HT-29 (cell line): ENCODE results near the gene KCNJ1. TPM values are rescaled to one million over a fixed set of nuclear protein-coding genes. Genes with fewer than 3 reads are reported as not detected.

ENCODE experiments used
- DNase-seq: peaks from one replicate; pipeline ENCODE4 v3.0.0-alpha.2; 2015; ENCODE audit warnings: low spot score
- total RNA-seq: library from RNA; depleted of rRNA; stranded (reverse); fragments of >200 nt; shearing (Covaris generic); gene quantifications from 2 replicates; pipeline ENCODE4 v1.2.3, GENCODE V29; 2014

KCNJ1 gene
- total RNA-seq, 1 experiment from 2014 or later, result not detected

DNA sequence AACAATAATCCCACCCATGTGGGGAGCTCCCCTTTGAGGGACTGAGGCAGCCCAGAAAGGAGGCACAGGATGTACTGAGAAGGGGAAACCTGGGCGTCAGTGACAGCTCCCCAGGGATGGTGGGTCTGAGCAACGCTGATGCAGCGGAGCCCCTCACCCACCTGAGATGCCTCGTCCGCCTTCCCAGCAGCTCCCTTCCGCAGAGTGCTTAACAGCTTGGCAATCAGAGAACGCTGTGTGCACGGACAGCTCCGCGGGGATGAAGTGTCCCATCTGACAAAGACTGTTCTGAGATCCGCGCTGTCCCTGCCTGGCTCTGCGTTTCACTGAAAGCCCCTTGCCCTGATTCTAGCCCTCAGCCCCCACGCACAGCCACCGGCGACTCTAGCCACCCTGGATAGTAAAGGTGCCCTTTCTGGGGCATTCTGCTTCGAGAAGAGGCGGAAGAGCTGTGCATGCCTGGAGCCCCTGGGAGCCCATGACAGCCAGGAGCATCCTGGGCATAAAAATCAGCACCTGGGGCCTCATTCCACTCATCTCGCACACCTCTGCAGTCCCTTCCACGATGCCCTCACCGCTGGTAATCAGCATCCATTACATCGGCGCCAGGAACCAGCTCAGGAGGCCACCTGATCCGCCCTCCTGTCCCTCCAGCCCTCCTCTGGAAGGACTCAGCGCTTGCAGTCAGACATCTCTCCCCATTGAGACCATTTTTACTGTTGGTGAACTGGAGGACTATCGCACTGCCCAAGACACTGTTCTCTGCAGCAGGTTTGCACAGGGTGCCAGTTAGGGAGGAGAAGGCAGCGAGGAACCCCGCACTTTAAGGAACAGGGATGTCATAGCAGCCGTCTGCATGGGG is 34.8 kb upstream of the KCNJ1 start:
- no peak for DNase-seq

DNA sequence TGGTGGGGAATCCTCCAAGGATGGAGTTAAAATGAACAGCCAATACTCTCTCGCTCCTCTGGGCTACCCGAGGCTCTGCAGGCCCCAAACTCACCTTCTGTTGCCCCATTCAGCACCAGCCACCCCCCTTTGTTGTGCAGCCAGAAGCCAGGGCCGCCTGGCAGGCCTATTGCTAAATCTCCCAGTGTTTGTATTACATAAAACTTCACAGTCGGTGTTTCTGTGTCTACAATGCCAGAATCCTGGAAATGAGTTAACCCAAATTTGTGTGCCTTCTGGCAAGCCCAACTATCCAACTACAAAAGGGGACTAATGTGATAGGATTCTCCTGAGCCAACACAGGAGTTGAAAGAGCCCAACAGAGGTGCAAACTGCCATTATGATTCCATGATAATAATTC is 33.4 kb upstream of the KCNJ1 start:
- no peak for DNase-seq

DNA sequence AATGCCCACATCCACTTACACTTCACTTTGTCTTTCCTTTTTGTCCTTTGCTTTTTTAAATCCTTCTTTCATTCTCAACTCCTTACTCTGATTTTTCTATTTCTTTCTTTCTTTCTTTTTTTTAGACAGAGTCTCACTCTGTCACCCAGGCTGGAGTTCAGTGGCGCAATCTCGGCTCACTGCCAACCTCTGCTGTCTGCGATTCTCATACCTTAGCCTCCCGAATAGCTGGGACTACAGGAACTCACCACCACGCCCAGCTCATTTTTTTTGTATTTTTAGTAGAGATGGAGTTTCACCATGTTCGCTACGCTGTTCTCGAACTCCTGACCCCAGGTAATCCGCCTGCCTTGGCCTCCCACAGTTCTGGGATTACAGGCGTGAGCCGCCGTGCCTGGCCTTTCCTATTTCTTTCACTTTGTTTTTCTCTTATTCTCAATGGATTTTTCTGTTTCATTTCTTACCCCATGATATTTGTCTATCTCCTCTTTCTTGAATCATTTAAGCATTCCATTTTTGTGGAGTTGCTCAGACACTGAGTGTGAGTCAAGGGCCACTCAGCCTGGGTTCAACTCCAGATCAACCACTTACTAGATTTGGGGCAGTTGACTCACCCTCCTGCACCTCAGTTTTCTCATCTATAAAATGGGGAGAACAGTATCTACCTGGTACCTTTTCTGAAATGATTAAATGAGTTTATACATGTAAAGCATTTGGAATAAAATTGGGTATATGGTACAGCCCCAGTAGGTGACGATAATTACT is 31.7 kb upstream of the KCNJ1 start:
- DNase-seq, result no peak

DNA sequence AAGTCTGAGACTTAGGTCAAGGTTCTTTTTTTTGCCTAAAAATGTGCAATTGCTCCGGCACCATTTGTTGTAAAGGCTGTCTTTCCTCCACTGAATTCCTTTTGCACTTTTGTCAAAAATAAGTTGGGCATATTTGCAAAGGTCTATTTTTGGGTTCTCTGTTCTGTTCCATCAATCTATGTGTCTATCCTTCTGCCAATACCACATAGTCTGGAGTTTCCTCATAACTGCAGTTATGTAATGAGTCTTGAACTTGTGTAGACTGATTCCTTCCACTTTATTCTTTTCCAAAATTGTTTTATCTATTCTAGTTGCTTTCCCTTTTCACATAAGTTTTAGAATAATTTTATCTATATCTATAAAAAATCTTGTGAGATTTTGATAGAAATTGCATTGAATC is 30.7 kb upstream of the KCNJ1 start:
- DNase-seq, result no peak

DNA sequence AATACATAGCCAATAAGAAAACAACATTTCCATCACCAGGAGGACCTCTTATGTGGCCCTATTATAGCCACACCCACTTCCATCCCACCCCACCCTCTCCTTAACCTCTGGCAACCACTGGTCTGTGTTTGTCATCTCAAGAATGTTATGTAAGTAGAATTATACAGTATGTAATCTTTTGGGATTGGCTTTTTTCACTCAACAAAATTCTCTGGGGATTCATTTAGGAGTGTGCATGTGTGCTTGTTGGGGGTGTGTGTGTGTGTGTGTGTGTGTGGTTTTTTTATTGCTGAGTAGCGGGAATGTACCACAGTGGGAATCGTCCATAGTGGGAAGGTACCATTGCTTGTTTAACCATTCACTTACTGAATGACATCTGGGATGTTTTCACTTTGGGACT is 29.3 kb upstream of the KCNJ1 start:
- DNase-seq, result no peak

DNA sequence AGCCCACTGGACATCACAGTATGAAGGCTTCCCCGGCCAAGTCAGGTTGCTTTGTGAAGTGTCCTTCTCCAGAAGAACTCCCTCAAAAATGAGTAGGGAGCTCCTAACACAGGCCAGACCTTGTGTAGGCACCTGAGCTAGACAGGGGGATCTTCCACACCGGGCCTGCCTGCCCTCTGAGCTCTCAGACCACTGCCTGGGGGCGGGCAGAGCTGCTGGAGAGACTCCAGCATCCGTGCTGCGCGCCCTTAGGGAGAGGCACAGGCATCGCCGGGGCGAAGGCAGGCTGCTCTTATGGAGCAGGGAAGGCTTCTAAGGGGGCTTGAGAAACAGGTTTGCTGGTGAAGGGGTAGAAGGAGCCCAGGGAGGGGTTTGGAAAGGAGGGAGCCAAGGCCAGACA is 28.4 kb upstream of the KCNJ1 start:
- no peak for DNase-seq

DNA sequence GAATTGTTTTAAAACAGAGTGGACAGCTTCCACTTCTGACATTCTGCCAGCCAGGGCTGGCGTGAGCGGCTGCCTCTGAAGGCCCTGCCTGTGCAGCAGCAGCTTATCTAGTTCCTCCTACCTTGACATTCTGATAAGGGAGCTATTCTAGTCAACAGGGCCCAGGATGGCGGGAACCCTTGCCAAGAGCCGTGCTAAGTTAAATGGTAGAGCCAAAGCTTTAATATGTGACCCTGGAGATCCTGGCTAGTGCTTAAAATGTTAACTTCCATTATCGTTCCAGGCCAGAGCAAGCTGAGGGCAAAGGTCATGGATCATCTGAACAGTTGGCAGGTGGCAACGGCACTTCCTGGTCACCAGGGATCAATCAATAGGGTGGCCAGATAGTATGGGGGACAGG is 27.6 kb upstream of the KCNJ1 start:
- no peak for DNase-seq

DNA sequence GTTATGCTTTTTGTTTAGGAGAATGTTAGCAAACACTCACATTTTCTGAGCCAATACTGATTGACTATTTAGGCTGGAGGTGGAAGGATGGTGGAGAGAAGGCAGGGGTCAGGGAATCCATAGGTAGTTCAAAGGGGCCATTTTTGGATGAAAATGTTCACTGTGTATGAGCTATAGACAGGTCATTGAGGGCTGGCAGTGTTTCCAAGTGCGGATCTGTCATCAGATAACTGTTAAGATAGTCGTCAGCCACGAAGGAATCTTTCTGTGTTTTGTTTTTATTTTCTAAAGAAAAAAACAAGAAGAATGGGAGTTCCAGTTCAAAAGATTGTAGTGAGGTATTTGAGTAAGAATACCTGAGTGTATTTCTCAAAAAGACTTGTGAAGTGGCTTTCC is 27.2 kb upstream of the KCNJ1 start:
- no peak for DNase-seq

DNA sequence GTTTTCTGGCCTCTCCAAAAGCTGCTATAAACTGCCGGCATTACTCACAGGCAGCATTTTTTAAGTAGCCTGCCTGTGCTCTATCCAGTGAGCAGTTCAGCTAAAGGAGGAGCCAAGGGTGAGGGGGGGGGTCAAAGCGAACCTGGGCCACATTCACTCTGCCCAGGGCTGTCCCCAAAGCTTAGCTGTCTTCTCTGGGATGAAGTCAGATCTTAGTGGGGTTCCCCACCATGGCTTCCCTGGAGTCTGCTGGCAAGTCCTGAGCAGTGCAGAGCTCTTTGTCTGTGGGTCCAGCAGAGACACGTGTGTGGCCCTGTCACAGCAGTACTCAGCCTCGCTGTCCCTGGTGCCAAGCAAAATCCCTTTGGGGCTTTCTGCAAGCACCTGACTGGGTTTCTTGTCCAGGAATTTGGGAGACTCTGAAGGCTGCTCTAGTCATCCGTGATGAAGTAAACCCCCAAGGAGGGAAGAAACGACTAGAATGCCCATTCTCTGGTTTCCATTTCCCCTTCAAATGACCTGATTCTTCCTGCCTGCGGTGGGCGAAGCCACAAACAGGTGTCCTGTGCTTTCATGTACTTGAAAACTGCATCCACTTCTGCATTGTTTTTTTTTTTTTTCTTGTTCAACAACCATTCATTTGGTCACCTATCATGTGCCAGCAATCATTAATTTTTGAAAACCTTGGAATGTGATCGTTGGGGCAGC is 26.6 kb upstream of the KCNJ1 start:
- DNase-seq, result no peak

DNA sequence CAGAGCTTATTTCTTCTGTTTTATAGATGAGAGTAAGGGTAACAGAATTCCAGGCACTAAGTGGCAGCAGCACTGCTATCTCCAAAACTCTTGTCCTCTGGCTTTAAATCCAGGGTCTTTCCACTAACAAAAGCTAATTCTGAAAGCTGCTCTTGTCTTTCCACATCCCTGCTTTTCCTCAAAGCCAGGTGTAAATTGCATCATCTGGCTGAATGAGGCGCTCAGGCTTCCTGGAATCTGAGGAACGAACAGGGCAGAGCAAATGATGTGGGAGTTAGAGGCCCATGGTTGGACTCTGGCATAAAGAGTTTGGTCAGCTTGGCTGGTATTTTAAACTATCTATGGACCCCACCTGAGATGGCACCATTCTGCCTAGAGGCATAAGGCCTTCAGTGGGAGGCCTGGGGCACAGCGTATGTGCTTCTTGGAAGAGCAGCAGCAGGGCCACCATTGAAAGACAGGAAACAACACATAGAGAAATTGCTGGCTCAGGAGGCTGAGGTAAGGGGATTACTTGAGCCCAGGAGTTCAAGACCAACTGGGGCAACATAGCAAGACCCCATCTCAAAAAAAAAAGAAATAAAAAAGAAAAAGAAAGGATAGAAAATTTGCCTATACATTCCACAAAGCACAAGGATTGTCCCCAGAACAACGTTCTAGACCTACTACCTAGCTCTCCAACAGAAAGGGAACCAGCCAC is 25.9 kb upstream of the KCNJ1 start:
- peak; percentile 32 for DNase-seq

DNA sequence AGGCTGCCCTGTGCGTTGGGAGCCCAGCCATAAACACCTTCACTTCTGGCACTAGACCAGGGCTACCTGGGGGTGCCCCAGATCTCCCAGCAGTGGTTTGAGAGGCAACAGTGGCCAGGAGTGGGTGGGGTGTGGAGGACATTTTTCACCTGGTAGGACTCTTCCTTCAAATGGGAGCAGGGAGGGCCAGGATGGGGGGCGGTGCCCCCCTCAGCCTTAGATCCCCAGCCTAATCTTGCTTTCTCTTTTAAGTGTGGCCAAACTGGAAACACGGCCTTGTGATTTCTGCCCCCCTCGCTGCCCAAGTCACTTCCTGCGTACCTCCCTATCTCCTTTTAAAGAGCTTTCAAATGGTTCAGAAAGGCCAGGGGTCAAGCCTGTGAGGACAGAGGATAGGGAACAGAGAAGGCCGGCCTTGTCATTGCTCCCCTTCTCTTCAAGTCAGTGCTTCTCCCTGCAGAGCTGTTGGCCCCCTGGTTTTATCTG is 24.9 kb upstream of the KCNJ1 start:
- no peak for DNase-seq

DNA sequence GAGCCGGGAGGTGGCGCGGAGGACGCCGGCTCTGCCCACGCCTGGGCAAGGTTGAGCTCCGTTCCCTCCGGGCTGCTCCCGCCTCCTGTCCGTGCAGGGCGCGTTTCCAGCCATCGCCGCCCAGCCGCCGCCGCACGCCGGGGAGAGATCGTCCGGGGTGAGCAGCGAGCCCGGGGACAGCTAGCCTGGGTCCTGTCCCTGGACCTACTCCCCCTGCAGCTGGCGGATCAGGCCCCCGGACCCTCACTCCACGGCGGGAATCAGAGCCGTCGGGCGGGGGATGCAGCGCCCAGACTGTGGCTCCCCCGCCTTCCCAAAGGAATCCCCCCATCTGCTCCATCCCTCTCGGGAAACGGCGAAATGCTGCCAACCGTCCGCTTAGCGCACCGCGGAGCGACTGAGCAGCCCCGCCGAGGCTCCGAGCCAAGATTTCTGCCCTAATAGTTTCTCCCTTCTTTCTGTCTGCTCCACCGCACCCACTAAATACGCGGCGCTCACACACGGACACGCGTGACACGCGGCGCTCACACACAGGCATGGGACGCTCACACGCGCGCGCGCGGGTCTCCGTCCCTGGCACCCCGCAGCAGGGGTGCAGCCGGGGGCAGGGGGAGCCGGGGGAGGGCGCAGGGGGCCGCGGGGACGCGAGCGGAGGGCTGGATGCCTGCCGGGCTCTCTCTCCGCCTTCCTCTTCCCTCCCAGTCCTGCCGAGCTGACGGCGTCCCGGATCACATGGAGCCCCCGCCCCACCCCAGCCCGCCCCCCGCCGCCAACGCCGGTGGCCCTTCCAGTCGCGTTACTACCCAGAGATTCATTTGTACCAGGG is 23.7 kb upstream of the KCNJ1 start, which contains the start of gene KCNJ5:
Gene KCNJ5 (plus strand): TSS at position 814 of the 826 bp plus-strand sequence. CDS start 19,918 bp downstream, outside the sequence.
- DNase-seq, result peak; percentile 55

DNA sequence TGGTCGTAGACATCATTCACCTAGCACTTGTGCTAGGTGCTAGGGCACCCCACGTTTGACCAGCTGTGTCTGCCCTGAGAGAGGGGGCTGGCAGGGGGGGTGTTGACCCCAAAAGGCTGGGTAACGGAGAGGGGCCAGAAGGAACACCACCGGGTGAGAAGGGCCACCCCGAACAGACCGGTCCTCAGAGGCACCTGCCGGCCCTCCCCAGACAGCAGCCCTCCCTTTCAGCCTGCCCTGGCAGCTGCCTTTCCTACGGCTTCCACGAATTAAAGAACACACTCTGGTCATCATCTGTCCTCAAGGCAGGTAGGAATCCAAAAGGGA is 23.1 kb upstream of the KCNJ1 start:
- no peak for DNase-seq

DNA sequence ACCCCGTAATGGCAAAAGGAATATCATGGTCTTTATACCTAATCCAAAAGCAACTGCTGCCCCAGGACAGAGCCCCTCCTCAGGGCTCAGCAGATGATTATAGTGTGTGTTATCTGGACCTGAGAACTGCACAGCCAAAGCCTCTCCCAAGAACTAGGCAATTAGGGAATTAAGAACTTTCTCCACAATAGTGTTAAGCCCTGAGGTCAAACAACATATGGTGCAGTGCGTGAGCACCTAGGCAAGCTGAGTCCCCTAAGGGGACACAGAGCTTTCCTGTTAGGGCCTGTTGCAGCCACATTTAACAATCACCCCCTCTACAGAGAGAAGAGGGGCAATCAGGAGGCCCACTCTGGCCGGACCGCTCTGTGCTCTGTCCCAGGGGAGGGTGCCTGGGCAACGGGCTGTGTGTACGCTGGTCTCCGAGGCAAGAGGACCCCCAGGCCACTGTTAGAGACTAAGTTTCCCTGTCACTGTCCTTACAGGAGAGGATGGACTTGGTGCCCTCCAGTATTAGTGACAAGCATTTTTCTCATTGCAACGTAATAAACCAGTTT is 22.6 kb upstream of the KCNJ1 start:
- no peak for DNase-seq

DNA sequence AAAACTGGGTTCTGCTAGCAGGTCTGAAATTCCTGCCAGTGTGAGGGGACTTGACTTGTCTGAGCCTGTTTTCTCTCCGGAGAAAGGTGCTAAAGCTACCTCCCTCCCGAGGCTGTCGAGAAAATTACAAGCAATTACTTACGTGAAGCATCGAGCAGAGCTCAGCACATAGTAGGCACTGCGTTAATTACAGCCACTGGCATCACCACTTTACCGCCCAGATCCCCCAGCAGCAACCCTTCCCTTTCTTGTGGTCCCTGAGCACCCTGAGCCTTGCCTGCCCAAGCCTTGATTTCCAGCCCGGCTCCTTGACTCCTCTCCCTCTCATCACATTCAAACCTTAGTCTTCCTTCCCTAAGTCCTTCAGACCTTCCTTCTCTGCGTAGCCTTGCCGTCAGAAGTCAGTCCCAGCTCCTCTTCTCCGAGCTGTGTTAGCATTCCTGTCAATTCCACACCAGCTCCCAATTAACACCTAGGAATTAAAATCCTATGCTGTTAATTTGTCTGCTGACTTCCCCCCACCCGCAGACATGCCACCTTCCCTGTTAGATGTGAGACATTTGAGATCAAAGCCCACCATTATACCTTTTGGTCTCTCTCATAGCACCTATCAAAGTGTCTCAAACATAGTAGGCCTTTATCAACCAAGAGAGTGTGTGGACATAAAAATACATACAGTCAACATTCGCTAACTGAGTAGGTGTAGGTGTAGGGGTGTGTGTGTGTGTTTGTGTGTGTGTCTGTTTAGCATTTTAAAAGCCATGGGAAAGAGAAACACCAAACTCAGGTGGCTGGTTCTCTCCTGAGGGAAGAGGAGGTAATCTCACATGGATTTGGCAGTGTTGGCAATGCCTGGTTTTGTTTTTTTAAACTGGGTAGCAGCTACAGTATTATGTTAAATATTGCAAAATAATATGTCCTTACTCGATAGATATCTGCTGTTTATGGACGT is 21.2 kb upstream of the KCNJ1 start:
- no peak for DNase-seq

DNA sequence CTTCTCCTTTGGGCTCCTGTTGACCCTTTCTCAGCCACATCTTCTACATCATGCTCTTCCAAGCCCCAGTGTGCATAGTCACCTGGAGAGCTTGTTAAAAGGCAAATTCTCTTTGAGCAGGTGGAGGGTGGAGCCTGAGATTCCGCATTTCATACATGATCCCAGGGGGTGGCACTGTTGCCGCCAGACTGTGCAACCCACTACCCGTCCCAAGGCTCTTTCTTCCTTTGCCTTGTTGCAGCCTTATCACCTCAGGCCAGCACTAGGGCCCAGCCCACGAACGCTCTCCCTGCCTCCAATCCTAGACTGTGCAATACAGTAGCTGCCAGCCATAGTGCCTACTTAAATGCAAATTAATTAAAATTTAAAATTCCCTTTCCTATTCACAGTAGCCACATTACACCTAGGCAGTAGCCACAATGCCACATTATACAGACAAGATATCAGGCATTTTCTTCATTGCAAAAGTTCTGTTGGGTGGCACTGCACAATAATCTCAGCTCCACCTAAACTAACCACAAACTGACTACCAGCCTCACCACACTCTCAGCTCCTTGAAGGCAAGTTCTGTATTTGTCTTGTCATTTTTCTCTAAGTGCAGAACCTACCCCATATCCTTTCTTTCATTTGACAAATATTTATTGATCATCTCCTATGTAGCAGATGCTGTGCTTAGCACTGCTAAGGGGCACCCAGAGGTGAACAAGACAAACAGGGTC is 19.5 kb upstream of the KCNJ1 start:
- peak; percentile 70 for DNase-seq

DNA sequence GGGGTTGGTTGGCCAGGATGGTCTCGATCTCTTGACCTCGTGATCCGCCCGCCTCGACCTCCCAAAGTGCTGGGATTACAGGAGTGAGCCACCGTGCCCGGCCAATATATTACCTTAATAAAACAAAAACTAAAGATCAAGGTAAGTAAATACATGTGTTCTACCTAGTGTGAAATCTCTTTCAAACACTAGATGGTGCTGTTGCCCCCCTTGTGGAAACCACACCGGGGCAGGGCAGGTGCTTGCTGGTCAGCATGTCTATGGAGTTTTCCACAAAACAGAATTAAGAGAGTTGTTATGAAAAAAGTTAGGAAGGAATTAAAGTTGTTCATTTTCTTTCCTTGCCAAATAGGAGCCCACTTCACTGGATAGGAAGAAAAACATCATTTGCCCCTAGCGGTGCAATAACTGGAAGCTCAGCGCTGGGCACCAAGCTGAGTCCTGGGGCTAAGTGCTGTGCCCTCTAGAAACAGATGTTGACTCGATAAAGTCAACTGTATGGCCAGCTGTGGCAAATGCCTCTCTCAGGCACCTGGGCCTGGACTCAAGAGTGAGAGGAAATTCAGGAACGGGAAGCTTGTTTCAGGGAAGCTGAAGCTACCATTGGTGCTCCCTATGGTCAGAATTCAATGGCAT is 17.7 kb upstream of the KCNJ1 start:
- DNase-seq, result peak; percentile 90

DNA sequence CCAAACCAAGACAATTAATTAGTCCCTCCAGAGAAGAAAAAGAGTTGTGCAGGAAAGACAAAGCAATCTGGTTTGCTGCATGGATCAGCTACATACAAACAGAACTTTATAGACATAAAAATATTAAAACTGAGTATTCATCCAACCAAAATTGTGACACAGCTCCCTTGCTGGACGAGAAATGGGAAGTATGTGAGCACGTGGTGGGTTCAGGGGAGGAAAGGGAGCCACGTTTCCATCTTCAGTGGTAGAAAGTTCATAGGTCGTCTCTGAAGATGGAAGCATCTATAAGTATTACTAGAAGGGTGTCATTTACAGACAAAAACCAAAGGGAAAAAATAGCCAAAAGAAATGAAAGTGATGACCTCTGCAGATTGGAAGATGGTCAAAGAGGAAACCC is 17.0 kb upstream of the KCNJ1 start:
- DNase-seq, result no peak
